Measurements from ENCODE around the gene PACS2.

PACS2 gene

DNA sequence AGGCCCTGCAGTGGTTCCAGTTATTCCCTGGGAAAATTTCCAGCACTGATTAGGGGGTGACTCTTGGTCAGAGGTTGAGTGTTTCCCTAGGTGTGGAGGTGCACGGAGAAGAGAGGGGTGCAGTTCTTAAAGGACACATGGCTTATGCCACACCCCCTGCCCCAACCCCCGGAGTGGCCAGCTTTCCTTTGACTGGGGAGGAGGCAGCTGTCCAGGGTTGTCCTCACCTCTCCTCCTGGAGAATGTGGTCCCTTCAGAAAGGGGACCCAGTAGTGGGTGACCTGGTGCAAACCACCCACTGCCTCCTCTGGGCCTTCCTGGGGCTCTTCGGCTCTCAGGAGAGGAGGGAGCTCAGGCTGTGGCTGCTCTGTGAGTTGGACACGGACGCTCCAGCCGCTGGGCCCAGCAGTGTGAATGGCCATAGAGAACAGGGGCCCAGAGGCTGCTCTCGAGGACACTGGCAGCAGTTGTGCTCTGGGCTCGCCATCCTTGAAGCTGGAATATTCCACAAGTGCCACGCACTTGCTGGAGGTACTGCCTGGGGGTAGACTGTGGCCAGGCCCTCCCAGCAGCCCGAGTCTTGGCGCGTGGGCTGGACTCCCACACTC, 13.6 kb downstream of the PACS2 start:
- WGBS (ENCODE audit: extremely low coverage, insufficient coverage, low lambda C conversion rate): no CpG with 5 or more reads among the region's 12 CpGs
- no peak overlapping the region for H3K9ac ChIP-seq (ENCODE audit: low read length)

GRCh38 chr14:105328678-105329390, 14.3 kb downstream of the PACS2 start:
- H3K27ac ChIP-seq (ENCODE audit: low read depth, low read length): no peak overlapping the region

More for the DNA sequence above, 13.6 kb downstream of the PACS2 start:
- H3K79me1 ChIP-seq (ENCODE audit: low read length): peaks cover 31% of the 10 kb centered on the region
- H3K4me2 ChIP-seq (ENCODE audit: low read length): no peak overlapping the region
- H3K4me3 ChIP-seq (ENCODE audit: low read length): no peak overlapping the region
- no peak for DNase-seq
- peaks cover 19% of the 10 kb centered on the region for H3K79me2 ChIP-seq (ENCODE audit: control insufficient read depth, insufficient read depth, low read length)
- no peak overlapping the region for H3K23ac ChIP-seq (ENCODE audit: low read length)
- H2BK5ac ChIP-seq (ENCODE audit: low read length): no peak overlapping the region
- H3K36me3 ChIP-seq (ENCODE audit: control insufficient read depth, insufficient read depth, low read length): no peaks in the 10 kb centered on the region
- no peak overlapping the region for H2BK120ac ChIP-seq (ENCODE audit: low read depth, low read length)
- H3K27me3 ChIP-seq (ENCODE audit: insufficient read depth, low read length, poor library complexity): no peaks in the 10 kb centered on the region
- H3K4me1 ChIP-seq (ENCODE audit: control insufficient read depth, low read depth, low read length): peaks cover 7% of the 10 kb centered on the region
- H3K4ac ChIP-seq (ENCODE audit: low read depth, low read length): no peak overlapping the region
- no peak overlapping the region for H2BK15ac ChIP-seq (replicated peaks; ENCODE audit: low read depth)
- no peak overlapping the region for H4K5ac ChIP-seq (ENCODE audit: low read length)
- H2AK5ac ChIP-seq (ENCODE audit: low read length): no peak overlapping the region
- no peak overlapping the region for H3K18ac ChIP-seq (ENCODE audit: low read length)
- H3K56ac ChIP-seq (ENCODE audit: low read length): no peak overlapping the region
- H4K8ac ChIP-seq (ENCODE audit: low read depth, low read length): no peak overlapping the region
- no peak overlapping the region for H3K27ac ChIP-seq (ENCODE audit: low read depth, low read length)

GRCh38 chr14:105329411-105330150, 15.0 kb downstream of the PACS2 start:
- Histone ChIP-seq H3K79me2 (ENCODE audit: control insufficient read depth, insufficient read depth, low read length) (peaks cover 6% of the 10 kb centered on the region), H3K4me1 (ENCODE audit: control insufficient read depth, low read depth, low read length) (peaks cover 7% of the 10 kb centered on the region), H3K4me2 (ENCODE audit: low read length) (no peak overlapping the region), H3K56ac (ENCODE audit: low read length) (no peak overlapping the region), H3K79me1 (ENCODE audit: low read length) (peaks cover 23% of the 10 kb centered on the region), H3K27me3 (ENCODE audit: insufficient read depth, low read length, poor library complexity) (no peaks in the 10 kb centered on the region), H3K23ac (ENCODE audit: low read length) (no peak overlapping the region), H4K8ac (ENCODE audit: low read depth, low read length) (no peak overlapping the region), H3K18ac (ENCODE audit: low read length) (no peak overlapping the region), H2BK5ac (ENCODE audit: low read length) (no peak overlapping the region), H4K5ac (ENCODE audit: low read length) (no peak overlapping the region), H2BK15ac (replicated peaks; ENCODE audit: low read depth) (no peak overlapping the region), H2AK5ac (ENCODE audit: low read length) (no peak overlapping the region), H2BK120ac (ENCODE audit: low read depth, low read length) (no peak overlapping the region), H3K4ac (ENCODE audit: low read depth, low read length) (no peak overlapping the region), H3K36me3 (ENCODE audit: control insufficient read depth, insufficient read depth, low read length) (no peaks in the 10 kb centered on the region), H3K4me3 (ENCODE audit: low read length) (no peak overlapping the region), H3K27ac (ENCODE audit: low read depth, low read length) (no peak overlapping the region), H3K9ac (ENCODE audit: low read length) (no peak overlapping the region)
- WGBS (ENCODE audit: extremely low coverage, insufficient coverage, low lambda C conversion rate): no CpG with 5 or more reads among the region's 17 CpGs
- DNase-seq: no peak

More at GRCh38 chr14:105328678-105329390, 14.3 kb downstream of the PACS2 start:
- no peak overlapping the region for H4K8ac ChIP-seq (ENCODE audit: low read depth, low read length)
- no peak for DNase-seq
- H2BK120ac ChIP-seq (ENCODE audit: low read depth, low read length): no peak overlapping the region
- H3K4me1 ChIP-seq (ENCODE audit: control insufficient read depth, low read depth, low read length): peaks cover 7% of the 10 kb centered on the region
- no CpG with 5 or more reads among the region's 15 CpGs for WGBS (ENCODE audit: extremely low coverage, insufficient coverage, low lambda C conversion rate)
- H3K4ac ChIP-seq (ENCODE audit: low read depth, low read length): no peak overlapping the region
- no peak overlapping the region for H2BK5ac ChIP-seq (ENCODE audit: low read length)
- H3K4me3 ChIP-seq (ENCODE audit: low read length): no peak overlapping the region
- H2AK5ac ChIP-seq (ENCODE audit: low read length): no peak overlapping the region
- H3K79me2 ChIP-seq (ENCODE audit: control insufficient read depth, insufficient read depth, low read length): peaks cover 12% of the 10 kb centered on the region
- no peak overlapping the region for H3K23ac ChIP-seq (ENCODE audit: low read length)
- H2BK15ac ChIP-seq (replicated peaks; ENCODE audit: low read depth): no peak overlapping the region
- no peaks in the 10 kb centered on the region for H3K27me3 ChIP-seq (ENCODE audit: insufficient read depth, low read length, poor library complexity)
- no peaks in the 10 kb centered on the region for H3K36me3 ChIP-seq (ENCODE audit: control insufficient read depth, insufficient read depth, low read length)
- H3K9ac ChIP-seq (ENCODE audit: low read length): no peak overlapping the region
- H3K56ac ChIP-seq (ENCODE audit: low read length): no peak overlapping the region
- peaks cover 24% of the 10 kb centered on the region for H3K79me1 ChIP-seq (ENCODE audit: low read length)
- H4K5ac ChIP-seq (ENCODE audit: low read length): no peak overlapping the region
- no peak overlapping the region for H3K4me2 ChIP-seq (ENCODE audit: low read length)
- no peak overlapping the region for H3K18ac ChIP-seq (ENCODE audit: low read length)

DNA sequence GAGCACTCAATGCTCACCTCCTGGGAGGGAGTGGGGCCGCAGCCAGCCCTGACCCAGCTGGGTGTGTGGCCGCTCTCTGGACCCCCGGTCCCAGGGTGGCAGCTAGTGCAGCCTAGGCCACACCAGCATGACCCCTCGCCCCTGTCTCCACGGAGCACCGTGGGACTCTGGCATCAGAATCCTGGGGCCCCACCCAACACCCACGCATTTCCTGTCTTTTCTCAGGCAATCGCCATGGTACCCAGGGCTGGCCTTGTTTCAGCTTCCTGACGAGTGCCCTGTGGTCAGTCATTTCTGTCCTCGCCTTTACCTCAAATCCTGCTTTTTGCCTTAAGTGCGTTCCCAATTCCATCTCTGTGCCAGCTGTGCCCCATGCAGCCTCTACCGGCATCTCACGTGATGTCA, 15.9 kb downstream of the PACS2 start:
- H2BK5ac ChIP-seq (ENCODE audit: low read length): no peak overlapping the region
- no peak overlapping the region for H2BK15ac ChIP-seq (replicated peaks; ENCODE audit: low read depth)
- no peak overlapping the region for H2AK5ac ChIP-seq (ENCODE audit: low read length)
- no peak overlapping the region for H3K18ac ChIP-seq (ENCODE audit: low read length)
- no peak overlapping the region for H2BK120ac ChIP-seq (ENCODE audit: low read depth, low read length)
- H3K56ac ChIP-seq (ENCODE audit: low read length): no peak overlapping the region
- no peak overlapping the region for H3K4me3 ChIP-seq (ENCODE audit: low read length)
- H3K36me3 ChIP-seq (ENCODE audit: control insufficient read depth, insufficient read depth, low read length): no peaks in the 10 kb centered on the region
- no peak overlapping the region for H3K27ac ChIP-seq (ENCODE audit: low read depth, low read length)
- H3K79me1 ChIP-seq (ENCODE audit: low read length): peaks cover 22% of the 10 kb centered on the region
- no peak for DNase-seq
- no peak overlapping the region for H3K4me2 ChIP-seq (ENCODE audit: low read length)
- no peak overlapping the region for H4K5ac ChIP-seq (ENCODE audit: low read length)
- peaks cover 4% of the 10 kb centered on the region for H3K79me2 ChIP-seq (ENCODE audit: control insufficient read depth, insufficient read depth, low read length)
- no peak overlapping the region for H4K8ac ChIP-seq (ENCODE audit: low read depth, low read length)
- no CpG with 5 or more reads among the region's 13 CpGs for WGBS (ENCODE audit: extremely low coverage, insufficient coverage, low lambda C conversion rate)
- no peak overlapping the region for H3K9ac ChIP-seq (ENCODE audit: low read length)
- H3K27me3 ChIP-seq (ENCODE audit: insufficient read depth, low read length, poor library complexity): no peaks in the 10 kb centered on the region
- no peak overlapping the region for H3K23ac ChIP-seq (ENCODE audit: low read length)
- H3K4ac ChIP-seq (ENCODE audit: low read depth, low read length): no peak overlapping the region
- H3K4me1 ChIP-seq (ENCODE audit: control insufficient read depth, low read depth, low read length): peaks cover 7% of the 10 kb centered on the region

- Histone ChIP-seq H3K9ac (ENCODE audit: low read length) (no peak overlapping the region), H3K4me3 (ENCODE audit: low read length) (no peak overlapping the region), H2BK120ac (ENCODE audit: low read depth, low read length) (no peak overlapping the region), H2AK5ac (ENCODE audit: low read length) (no peak overlapping the region), H3K4me1 (ENCODE audit: control insufficient read depth, low read depth, low read length) (peaks cover 7% of the 10 kb centered on the region), H3K27me3 (ENCODE audit: insufficient read depth, low read length, poor library complexity) (no peaks in the 10 kb centered on the region), H3K18ac (ENCODE audit: low read length) (no peak overlapping the region), H3K23ac (ENCODE audit: low read length) (no peak overlapping the region), H4K5ac (ENCODE audit: low read length) (no peak overlapping the region), H2BK15ac (replicated peaks; ENCODE audit: low read depth) (no peak overlapping the region), H2BK5ac (ENCODE audit: low read length) (no peak overlapping the region), H3K36me3 (ENCODE audit: control insufficient read depth, insufficient read depth, low read length) (no peaks in the 10 kb centered on the region), H3K79me1 (ENCODE audit: low read length) (peaks cover 20% of the 10 kb centered on the region), H3K4me2 (ENCODE audit: low read length) (no peak overlapping the region), H3K79me2 (ENCODE audit: control insufficient read depth, insufficient read depth, low read length) (peaks cover 2% of the 10 kb centered on the region), H3K56ac (ENCODE audit: low read length) (no peak overlapping the region), H3K27ac (ENCODE audit: low read depth, low read length) (no peak overlapping the region), H3K4ac (ENCODE audit: low read depth, low read length) (no peak overlapping the region), H4K8ac (ENCODE audit: low read depth, low read length) (no peak overlapping the region)
- DNase-seq: no peak
- no CpG with 5 or more reads among the region's 8 CpGs for WGBS (ENCODE audit: extremely low coverage, insufficient coverage, low lambda C conversion rate)
Measured at GRCh38 chr14:105331575-105332349, 17.2 kb downstream of the PACS2 start.
